Stomach (tissue), 4 donors: ENCODE data around the gene FAM72A.
"Not testable (repeated sequence)": the region's sequence is repeated elsewhere in the genome, so short reads cannot be mapped to it uniquely, and the experiment has no call there.

Experiments
- POLR2A ChIP-seq, 4 donors: fragments of 450-650 bp; IDR thresholded peaks; one replicate each; pipeline ENCODE4 v1.6.1; 2016; ENCODE audit warnings: antibody characterized with exemption in 4 of 4, control low read depth in 2 of 4, mild to moderate bottlenecking in 1 of 4, moderate library complexity in 1 of 4
- POLR2AphosphoS5 ChIP-seq, 3 donors: sonication (generic); formaldehyde crosslinking; IDR thresholded peaks; one replicate each; pipeline ENCODE4 v1.6.1; 2016; ENCODE audit warnings: antibody characterized with exemption in 3 of 3

GRCh38 chr1:206220332-206221000, 17.8 kb upstream of the FAM72A start:
- not testable (repeated sequence) for TF ChIP-seq POLR2AphosphoS5, POLR2A (IDR thresholded peaks at IDR 0.05)
